Sigmoid colon (tissue), 4 donors: ENCODE measurements around the gene FGD5.

ENCODE experiments used
- EP300 ChIP-seq, 4 donors: sonication (generic); formaldehyde crosslinking; IDR thresholded peaks; one replicate each; pipeline ENCODE4 v1.6.1; 2017; ENCODE audit warnings: antibody characterized with exemption in 4 of 4
- POLR2A ChIP-seq, 2 donors: fragments of 450-650 bp; IDR thresholded peaks; one replicate each; pipeline ENCODE4 v1.6.1; 2016; ENCODE audit warnings: antibody characterized with exemption in 2 of 2, mild to moderate bottlenecking in 2 of 2, moderate library complexity in 2 of 2
- TF ChIP-seq, protein P1 (sequence below), 4 experiments: fragments of 450-650 bp in 3 of 4; fragments of 200-600 bp in 1 of 4; IDR thresholded peaks; one replicate each; pipeline ENCODE4 v1.5.1; 2016 to 2019; ENCODE audit warnings: antibody characterized with exemption in 4 of 4, mild to moderate bottlenecking in 3 of 4, moderate library complexity in 2 of 4

DNA sequence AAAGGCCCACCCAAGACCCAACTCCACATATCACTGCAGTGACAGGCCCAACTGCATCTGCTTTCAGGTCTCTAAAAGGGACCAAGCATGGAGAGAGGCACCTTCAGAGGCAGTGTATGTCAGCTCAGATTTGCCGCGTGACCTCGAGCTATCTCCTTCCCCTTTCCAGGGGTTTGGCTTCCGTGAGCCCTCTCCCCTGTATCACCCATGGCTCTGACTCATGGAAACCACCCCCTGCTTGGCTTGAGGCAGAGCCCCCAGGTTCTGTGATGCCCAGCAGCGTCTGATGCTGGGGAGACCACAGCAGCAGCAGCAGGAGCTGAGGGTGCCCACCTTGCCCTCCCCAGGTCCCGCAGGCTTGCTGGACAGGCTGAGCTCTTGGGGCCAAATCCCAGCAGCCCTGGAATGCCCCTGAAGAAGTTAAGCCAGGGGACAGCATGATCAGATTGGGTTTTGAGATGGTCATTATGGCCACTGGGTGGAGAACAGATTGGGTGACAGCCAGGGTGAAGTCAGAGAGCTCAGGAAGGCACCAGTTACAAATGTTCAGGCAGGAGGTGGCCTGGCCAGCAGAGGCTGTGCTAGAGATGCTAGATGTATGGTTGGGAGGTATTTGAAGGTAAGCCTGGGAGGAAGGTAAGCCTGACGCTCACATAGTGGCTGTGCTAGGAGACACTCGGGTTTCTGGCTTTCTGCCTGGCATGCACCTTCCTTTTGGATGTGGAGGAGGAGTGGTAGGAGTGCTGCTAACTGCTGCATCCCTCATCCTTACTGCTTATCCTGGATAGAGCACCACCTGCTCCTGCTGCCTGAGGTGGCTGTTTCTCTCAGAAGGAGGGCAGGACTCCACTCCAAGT lies 42.9 kb downstream of the FGD5 start:
- TF ChIP-seq, protein P1, sequence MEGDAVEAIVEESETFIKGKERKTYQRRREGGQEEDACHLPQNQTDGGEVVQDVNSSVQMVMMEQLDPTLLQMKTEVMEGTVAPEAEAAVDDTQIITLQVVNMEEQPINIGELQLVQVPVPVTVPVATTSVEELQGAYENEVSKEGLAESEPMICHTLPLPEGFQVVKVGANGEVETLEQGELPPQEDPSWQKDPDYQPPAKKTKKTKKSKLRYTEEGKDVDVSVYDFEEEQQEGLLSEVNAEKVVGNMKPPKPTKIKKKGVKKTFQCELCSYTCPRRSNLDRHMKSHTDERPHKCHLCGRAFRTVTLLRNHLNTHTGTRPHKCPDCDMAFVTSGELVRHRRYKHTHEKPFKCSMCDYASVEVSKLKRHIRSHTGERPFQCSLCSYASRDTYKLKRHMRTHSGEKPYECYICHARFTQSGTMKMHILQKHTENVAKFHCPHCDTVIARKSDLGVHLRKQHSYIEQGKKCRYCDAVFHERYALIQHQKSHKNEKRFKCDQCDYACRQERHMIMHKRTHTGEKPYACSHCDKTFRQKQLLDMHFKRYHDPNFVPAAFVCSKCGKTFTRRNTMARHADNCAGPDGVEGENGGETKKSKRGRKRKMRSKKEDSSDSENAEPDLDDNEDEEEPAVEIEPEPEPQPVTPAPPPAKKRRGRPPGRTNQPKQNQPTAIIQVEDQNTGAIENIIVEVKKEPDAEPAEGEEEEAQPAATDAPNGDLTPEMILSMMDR (IDR thresholded peaks at IDR 0.05) = no peak
- TF ChIP-seq EP300 (IDR thresholded peaks at IDR 0.05) = no peak
- no peak for TF ChIP-seq POLR2A (IDR thresholded peaks at IDR 0.05)
